DMS153 treated with DMSO at 0.1 percent for 48 hours (cell line): ENCODE results near the gene LPO.

ENCODE experiments used
- DNase-seq: peaks from one replicate; lab custom pipeline; 2025; ENCODE audit not compliant: unreplicated experiment; lab: John Stamatoyannopoulos, UW

Gene LPO

DNA sequence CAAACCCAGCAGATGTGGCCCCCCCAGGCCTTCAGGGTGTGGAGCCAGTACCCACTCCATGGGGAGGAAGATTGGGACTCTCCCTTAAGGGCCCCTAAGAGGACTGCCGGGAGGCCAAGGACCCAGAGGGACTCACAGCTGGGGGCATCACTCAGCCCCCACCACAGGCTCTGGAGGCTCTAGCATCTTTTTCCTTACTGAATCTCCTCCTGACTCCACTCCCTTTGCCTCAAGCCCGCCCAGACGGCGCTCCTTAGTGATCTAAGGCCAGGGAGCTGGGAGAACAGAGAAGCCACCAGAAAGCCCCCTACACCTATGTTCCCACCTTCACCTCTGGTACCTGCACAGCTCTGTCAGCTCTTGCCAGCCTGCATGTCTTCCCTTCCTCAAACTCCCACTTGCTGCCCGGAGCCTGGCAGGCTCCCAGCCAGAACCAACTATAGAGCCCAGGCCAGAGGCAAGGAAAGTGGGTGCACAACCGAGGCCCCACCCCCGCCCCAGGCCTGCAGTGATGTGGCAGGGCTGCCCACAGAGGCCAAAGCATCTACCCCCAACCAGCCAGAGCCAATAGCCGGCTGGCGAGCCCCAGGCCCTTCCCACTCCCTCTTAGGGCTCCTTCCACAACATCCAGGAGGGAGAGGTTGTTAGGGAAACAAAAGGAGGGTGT is 64.7 kb downstream of the LPO start:
- no peak for DNase-seq

DNA sequence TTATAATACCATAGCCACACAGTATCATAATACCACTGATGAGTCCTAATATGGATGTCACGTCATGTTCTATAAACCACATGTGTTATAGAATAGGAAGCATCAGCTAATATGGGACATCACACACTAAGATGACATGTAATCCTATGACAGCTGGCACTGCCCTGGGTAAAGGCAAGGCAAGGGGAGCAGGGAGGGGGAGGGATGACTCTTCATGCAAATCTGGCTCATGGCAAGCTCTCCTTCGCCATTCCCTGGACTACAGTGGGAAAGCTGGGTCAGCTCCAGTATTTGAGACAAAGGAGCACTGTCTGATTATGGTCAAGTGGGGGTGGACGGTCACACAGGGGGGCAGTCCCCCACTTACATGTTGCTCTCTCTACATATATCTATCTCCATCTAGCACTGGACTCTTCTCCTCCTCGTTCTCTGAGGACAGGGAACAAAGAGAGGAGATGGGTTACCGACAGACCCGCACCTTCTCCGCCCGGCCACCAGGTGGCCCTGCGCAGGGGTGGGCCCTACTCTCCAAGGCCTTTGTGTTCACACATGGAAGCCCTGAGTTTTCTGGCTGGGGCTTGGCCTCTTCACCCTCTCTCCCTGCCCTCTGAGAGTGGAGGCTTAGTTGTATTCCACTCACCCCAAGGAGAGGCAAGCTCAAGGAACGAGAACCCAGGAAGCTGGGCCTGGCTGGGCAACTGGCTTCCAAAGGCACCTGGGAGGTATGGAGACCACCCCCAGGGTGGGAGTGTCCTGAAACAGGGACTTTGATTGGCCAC is 65.8 kb downstream of the LPO start:
- no peak for DNase-seq

DNA sequence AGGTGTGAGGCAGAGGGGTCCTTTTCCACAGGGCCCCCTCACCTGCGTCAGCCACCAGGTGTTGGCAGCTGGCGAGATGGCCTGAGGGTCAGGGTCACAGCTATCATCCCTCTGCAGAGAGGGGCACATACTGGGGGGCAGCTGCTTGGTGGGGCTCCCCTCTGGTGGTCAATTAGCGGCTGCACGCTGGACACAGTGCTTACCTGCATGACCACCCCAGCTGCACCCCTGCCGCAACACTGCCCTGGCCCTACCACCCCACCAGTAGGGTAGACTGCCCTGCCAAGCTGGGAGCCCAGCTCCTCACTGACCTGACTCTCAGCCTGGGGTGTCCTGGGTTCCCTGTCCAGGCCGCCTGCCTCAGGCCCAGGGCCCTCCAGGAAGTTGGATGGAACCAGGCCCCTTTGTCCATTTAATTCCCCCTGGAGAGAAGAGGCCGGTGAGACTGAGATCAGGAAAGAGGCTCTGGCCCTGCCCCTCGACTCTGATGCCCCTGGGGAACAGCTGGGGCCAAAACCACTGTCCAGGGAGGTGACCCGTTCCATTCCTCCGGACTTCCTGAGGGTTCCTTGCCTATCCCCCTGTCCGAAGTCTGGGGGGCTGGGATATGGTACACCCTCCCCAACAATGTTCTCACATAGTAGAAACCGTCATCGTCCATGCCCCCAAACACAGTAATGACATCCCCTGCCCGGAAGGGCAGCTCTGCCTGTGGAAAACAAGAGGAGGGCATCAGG is 66.5 kb downstream of the LPO start:
- no peak for DNase-seq

DNA sequence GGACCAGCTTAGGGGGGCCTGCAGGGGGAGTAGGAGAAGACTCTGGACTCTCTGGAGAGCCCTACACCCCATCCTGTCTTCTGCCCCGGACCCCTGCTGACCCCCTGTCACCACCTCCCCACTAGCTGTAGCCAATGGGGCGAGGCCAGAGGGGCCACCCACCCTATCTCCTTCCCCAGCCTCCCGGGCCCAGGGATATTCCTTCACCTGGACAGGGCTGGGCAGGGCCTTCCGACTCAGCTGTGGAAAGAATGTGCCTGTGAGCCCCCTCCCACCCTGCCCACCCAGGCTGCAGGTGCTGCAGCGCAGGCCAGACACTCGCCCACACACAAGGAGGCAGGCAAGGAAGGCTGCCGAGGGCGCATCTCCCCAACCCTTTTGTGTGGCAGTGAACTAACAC is 67.2 kb downstream of the LPO start:
- DNase-seq = no peak

DNA sequence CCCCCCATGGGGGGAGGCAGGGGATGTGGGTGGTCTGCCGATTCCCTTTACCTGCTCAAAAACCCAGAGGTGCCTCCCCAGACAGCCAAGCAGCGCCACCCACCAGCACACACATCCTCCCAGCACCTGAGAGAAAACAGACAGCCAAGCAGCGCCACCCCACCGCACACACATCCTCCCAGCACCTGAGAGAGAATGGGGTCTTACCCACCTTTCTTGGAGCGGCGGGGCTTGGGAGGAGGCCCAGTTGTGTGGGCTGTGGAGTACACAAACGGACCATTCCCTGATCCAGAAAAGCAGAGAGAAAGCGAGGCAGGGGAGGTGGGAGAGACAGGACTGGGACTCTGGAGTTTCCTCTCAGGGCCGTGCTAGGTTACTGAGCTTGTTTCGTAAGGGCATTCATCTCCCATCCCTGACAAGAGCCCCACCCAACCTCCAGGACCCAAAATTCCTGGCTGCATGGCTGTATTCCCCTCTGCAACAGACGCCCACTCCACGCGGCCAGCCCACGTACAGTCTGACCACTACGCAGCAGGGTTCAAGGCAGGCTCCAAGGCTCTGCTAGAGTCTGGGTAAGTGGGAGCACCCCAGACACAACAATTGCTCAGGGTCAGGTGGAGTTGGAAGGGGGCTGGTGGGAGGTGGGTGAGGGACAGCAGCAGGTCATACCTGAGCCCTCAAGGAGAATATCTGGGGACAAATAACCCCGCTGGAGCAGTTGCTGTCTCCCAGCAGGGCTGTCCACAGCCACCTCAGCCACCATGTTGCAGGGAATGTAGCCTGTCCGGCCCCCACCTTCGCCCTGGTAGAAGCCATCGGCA is 68.0 kb downstream of the LPO start:
- no peak for DNase-seq

DNA sequence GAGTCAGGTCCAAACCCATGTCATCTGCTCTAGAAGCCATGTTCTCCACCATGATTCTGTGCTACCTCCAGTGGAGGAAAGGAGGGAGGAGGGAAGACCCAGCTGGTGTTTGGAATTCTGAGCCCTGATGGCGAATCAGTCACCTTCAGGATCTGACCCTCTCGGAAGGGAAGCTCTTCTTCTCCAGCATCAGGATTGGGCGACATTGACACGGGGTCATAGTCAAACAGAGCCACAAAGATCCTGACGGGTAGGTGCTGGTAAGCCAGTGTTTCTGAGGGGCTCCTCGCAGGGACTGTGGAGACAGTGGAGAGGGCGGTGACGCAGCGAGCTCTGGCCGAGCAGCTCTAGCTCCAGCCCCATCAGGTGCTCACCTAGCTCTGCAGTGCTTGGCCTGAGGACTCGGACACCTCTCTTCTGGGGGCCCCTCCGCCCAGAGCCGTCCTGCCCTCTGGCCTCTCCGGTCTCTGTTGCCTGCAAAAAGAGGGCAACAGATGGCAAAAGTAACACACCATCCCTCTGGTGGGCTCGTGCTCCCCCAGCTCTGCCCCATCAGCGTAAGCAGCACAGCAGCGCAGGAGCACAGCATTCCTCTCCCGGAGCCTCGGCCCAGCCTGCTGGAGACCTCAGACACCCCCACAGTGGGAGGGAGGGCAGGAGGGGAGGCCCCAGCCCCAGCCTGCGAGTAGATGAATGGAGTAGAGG is 69.2 kb downstream of the LPO start:
- no peak for DNase-seq

DNA sequence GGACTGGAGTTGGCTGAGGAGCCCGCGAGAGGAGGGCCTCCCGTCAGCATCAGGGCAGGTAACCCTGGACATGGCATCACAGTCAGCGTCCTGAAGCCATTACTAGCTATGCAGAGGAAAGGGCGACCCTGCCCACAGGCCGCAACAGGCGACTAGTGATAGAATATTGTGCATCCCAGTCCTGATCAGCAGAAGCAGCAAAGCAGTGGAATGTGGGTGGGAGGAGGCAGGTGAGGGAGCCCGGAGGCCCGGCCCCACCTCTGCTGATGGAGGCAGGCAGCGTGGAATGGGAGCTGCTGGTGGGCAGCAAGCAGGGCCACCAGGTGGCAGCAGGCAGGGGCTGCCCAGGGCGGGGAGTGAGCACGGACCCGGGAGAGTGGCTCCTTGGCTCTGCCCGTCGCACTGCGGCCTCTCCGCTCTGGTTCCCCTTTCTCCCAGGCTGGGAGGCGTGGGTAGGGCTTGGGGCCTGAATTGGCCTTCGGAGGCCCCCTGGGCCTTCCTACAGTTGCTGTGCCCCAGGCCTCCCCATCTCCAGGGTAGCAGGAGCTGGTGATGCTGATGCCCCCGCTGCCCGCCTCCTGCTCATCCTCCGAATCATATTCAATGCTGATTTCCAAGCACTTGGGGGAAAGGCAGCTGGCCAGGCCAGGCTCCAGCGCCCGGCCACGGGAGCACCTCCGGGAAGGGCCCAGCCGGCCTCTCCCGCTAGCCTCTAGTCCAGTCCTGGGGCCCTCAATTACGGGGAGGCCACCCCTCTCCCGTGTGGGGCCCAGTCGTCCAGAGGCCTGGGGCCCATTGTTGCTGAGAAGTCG is 70.0 kb downstream of the LPO start:
- no peak for DNase-seq

DNA sequence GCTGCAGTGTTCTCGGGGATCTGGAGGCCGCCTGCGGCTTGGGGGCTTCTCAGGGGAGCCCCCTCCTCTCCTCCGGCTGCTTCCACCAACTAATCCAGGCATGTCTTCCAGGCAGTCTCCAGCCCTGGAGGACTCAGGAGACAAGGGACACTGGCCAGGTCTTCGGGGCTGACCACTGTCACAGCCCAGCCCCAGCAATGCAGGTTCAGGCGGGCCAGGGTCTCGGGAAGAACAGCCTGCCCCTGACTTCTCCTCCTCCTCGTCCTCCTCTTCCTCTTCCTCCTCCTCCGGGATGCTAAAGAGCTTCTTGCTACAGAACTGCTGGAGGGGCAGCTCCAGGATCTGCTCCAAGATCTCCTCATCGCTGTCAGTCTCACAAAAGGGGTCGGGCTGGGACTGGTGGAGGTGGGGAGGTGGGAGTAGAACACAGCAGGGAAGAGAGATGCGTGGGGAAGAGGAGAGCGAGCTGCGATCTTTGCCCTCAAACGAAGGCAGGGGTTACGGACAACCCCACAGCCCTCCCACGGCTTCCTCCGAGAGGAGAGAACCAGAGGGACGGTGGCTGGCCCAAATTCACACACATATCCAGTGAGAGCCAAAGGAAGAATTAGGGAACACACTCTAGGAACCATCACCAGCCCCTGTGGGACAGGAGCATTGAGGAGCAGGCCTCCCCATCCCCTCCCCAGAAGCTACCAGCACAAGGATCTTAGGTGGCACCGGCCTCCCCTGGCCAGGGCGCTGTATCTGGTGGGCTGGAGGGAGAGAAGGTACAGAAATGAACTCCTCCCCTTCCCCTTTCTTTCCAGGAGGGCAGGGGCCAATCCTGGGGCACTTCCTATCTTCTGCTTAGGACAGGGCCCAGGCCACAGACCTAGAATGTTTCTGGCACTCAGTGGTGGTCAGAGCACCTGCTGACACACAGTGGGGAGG is 70.9 kb downstream of the LPO start:
- DNase-seq = no peak

DNA sequence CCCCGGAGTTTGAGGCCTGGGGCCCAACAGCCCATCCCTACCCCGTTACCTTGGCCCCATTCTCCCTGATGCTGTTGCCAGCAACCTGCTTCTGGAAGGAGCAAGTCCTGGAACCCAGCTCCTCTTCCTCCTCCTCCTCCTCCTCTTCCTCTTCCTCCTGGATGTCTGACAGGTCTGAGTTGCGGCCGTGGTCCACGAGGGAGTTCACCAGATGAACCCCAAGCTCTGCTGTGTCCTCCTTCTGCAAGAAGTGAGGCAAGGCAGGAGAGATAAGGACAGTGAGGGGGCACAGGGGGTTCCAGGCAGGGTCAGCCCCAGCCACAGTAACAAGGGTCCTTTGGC is 71.5 kb downstream of the LPO start:
- DNase-seq = no peak

DNA sequence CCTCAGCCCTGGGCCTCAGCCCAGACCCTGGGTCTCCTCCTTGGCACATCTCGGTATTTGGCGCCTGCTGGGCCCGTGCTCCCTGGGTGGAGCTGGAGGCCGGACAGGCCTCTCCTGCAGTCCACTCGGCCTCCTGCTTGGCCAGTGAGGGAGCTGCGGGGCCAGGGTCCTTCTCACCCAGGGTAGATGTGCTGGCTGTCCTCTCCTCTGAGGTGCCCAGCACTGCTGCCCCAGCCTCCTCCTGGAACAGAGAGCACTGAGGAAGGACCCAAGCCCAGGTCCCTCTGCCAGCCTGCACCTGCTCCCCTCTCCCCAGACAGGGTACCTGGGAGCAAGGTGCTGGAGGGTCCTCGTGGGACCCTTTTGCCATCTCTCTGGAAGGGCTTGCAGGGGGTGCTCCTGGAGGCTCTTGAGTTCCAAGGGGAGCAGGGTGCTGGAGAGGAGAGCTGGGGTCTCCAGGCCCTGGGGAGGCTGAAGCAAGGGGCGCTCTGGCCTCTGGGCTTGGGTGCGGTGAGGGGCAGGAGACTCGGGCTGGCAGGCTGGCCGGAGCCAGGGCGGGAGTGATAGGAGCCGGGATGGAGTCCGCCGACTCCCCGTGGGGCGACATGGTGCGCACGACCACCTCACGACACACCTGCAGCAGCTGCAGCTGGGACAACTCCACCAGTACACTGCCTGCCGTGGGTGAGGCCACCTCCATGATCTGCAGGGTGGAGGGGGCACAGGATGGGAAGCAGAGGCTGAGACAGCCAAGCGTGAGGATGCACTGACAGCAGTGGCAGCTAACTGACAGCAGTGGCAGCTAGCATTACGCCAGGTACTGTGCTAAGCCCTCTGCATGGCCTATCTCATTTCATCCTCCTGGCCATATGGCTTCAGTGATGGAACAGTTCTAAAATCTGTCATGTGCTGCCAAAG is 72.4 kb downstream of the LPO start:
- no peak for DNase-seq

DNA sequence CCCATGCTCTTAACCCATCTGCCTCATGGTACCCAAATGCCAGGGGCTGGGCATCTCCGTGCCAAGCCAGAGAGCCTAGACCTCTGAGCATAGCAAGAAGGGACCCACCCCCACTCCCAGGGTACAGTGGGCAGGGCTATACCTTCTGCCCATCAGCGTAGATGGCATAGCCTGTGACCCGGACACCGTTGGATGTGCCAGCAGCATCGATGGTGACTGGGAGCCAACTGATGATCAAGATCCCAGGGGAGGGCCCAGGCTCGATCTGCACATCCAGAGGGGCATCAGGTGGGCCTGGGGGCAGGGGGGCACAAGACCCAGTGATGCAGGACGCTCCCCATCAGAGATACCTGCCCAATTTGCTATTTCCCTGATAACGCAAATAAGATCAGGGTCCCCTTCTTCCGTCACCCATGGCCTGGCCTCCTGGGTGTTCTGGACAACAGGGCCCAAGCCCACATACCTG is 73.1 kb downstream of the LPO start:
- DNase-seq = no peak

DNA sequence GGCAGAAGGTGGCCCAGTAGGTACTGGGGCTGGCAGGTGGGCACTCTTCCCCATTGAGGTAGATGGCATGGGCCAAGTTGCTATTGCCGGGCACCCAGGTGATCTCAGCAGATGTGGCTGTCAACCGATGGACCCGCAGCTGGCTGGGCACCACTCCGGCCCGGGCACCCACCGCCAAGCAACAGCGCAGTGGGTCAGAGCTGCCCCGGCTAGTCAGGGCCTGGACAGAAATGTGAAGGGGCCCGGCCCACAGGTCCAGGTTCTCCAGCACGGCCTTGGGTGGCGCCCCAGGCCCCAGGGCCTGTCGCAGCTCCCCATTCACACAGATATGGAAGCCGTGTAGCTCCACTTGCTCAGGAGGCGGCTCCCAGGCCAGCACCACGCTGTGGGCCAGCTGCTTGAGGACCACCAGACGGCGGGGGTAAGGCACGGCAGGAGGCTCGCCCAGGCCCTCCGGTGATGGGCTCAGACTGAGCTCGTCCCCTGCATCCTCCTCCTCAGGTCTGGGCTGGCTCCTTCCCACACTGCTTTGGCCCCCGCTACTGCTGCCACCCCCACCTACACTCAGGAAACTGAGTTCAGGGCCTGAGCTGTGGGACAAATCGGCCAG is 73.7 kb downstream of the LPO start:
- no peak for DNase-seq

DNA sequence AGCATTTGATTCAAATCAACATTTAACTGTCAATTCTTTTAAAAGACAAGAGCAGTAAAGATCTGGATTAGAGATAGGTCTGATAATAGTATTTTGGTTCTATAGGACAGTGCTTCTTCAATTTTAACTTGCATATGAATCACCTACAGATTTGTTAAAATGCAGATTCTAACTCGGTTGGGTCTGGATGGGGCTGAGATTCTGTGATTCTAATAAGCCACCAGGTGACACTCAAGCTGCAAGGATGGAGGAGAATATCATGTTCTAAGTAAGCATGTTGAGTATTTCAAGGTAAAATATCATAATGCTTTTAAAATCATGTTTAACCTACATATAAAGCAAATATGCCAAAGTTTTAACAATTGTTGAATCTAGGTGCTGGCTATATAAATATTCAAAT is 74.4 kb downstream of the LPO start:
- no peak for DNase-seq

DNA sequence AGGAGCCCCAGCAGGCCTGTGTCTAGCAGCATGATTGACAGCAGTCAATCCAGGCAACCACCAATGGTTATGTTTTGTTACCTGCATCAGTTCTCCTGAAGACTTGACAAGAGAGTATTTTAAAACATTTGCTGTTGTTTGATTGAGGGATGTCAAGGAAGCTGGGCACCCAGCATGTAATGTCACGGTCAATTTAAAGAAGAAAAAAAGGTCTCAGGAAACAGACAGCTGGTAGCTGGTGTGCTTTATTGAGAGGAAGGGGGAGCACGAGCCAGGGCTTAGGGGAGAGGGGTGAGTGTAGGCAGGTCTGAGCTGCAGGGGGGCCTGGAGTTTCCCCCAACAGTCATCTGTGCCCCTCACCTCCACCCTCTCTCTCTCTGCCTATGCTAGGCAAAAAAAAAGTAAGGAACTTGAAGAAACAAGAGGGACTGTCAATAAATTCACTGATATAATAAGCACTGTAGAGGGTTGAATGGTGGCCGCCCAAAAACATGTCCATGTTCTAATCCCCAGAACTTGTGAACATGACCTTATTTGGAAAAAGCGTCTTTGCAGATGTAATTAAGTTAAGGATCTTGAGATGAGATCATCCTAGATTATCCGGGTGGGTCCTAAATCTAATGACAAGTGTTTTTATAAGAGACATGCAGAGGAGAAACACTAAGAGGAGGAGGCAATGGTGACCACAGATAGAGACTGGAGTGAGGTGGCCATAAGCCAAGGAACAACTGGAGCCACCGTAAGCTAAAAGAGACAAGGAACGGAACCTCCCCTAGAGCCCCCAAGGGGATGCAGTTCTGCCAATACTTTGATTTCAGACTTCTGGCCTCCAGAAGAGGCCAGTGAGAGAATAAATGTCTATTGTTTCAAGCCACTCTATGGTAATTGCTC is 75.7 kb downstream of the LPO start:
- DNase-seq = no peak

DNA sequence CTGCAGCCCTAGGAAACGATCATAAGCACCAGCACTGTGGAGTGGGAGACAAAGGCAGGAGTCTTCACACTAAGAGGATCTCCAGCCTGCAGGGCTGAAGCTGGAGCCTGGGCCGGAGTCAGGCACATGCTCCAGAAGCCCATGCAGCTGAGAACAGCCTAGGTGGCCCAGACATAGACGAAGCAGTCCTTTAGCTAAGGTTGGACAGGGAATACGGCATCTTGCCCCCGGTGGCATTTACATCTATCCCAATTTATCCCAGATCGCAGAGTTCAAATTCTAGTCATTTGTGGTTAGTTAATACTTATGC is 76.3 kb downstream of the LPO start:
- no peak for DNase-seq

DNA sequence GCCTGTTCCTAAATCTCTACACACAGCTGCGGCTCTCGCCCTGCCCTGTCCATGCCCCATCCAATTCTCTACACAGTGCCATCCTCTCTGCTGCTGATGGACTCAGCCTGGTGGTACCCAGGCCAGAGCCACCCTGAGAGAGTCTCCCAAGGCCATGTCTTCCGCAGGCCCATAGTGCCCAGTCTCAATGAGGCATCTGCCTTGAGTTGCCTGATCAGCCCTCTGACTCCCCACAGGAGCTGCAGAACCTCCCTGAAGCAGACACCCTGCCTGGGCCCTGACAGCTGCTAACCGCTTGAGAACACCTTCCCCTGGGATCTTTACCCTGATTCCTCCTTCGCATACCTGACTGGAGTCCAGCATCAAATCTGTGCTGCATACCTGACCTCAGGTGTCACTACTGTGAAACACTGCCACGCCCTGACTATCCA is 76.9 kb downstream of the LPO start:
- no peak for DNase-seq
